Suprapubic skin (tissue), 4 donors: ENCODE data around the gene NTMT1. TPM values are rescaled to one million over a fixed set of nuclear protein-coding genes. Genes with fewer than 3 reads are reported as not detected.

Experiments
- DNase-seq, 2 donors: peaks; one replicate each; pipeline ENCODE4 v3.0.0-alpha.2; 2019; ENCODE audit warnings: low spot score in 2 of 2
- H3K27ac ChIP-seq: fragments of 200-600 bp; sonication (generic); one replicate; pipeline ENCODE4 v1.5.1; 2019
- H3K27me3 ChIP-seq: fragments of 200-600 bp; sonication (generic); one replicate; pipeline ENCODE4 v1.5.1; 2019
- H3K36me3 ChIP-seq: fragments of 200-600 bp; sonication (generic); one replicate; pipeline ENCODE4 v1.5.1; 2019
- H3K4me1 ChIP-seq: fragments of 200-600 bp; sonication (generic); one replicate; pipeline ENCODE4 v1.5.1; 2019
- H3K4me3 ChIP-seq: fragments of 200-600 bp; sonication (generic); one replicate; pipeline ENCODE4 v1.5.1; 2019; ENCODE audit warnings: mild to moderate bottlenecking
- H3K9me3 ChIP-seq: fragments of 200-600 bp; sonication (generic); one replicate; pipeline ENCODE4 v1.5.1; 2019
- CTCF ChIP-seq, 2 donors: fragments of 200-600 bp in 1 of 2; fragments of 450-650 bp in 1 of 2; sonication (generic) in 1 of 2; IDR thresholded peaks; one replicate each; pipeline ENCODE4 v1.5.1; 2016 to 2019; ENCODE audit warnings: antibody characterized with exemption in 2 of 2, mild to moderate bottlenecking in 1 of 2, moderate library complexity in 1 of 2
- EP300 ChIP-seq: sonication (generic); formaldehyde crosslinking; IDR thresholded peaks from one replicate; pipeline ENCODE4 v1.6.1; 2017; ENCODE audit warnings: antibody characterized with exemption
- POLR2A ChIP-seq, 2 donors: fragments of 450-650 bp; IDR thresholded peaks; one replicate each; pipeline ENCODE4 v1.6.1; 2017; ENCODE audit warnings: antibody characterized with exemption in 2 of 2, mild to moderate bottlenecking in 2 of 2, moderate library complexity in 2 of 2
- POLR2AphosphoS5 ChIP-seq, 3 donors: sonication (generic); formaldehyde crosslinking; IDR thresholded peaks; one replicate each; pipeline ENCODE4 v1.6.1; 2017; ENCODE audit warnings: antibody characterized with exemption in 3 of 3
- WGBS: methylation state at CpG from one replicate; pipeline ENCODE4 v1.1.5; 2018; 5-methylcytosine and 5-hydroxymethylcytosine counted together
- total RNA-seq, 4 donors: library from RNA; depleted of rRNA; stranded (reverse); fragments of >200 nt; gene quantifications; one replicate each; pipeline ENCODE4 v1.1.0, GENCODE V29; 2016

NTMT1 gene
- total RNA-seq, 4 donors from 2014 or later, result 19.4 to 25.0 (median 20.8) TPM

GRCh38 chr9:129624168-129624759, 1.7 kb upstream of the NTMT1 start:
- no peak overlapping the region for H3K27ac ChIP-seq
- TF ChIP-seq CTCF (IDR thresholded peaks at IDR 0.05) (peak; percentile 37 to 66), POLR2A (IDR thresholded peaks at IDR 0.05) (no peak)
- no peaks in the 10 kb centered on the region for H3K9me3 ChIP-seq
- H3K4me1 ChIP-seq, result peaks cover 58% of the 10 kb centered on the region
- 32% methylated on average over 12 of the region's 12 CpGs for WGBS
- DNase-seq, result peak in 1 of 2 donors; percentile 76
- no peak overlapping the region for H3K4me3 ChIP-seq
- no peaks in the 10 kb centered on the region for H3K36me3 ChIP-seq
- H3K27me3 ChIP-seq, result peaks cover 7% of the 10 kb centered on the region

- WGBS, result 26% methylated on average over 9 of the region's 9 CpGs
- no peaks in the 10 kb centered on the region for H3K9me3 ChIP-seq
- peak overlapping the region; percentile 82 for H3K4me3 ChIP-seq
- H3K36me3 ChIP-seq, result no peaks in the 10 kb centered on the region
- H3K27me3 ChIP-seq, result no peaks in the 10 kb centered on the region
- H3K27ac ChIP-seq, result no peak overlapping the region
- peaks cover 59% of the 10 kb centered on the region for H3K4me1 ChIP-seq
- no peak for TF ChIP-seq EP300
- no peak for TF ChIP-seq CTCF (IDR thresholded peaks at IDR 0.05)
- TF ChIP-seq POLR2AphosphoS5 (IDR thresholded peaks at IDR 0.05), result no peak
- no peak for DNase-seq
Measured at GRCh38 chr9:129624947-129625346, 1.0 kb upstream of the NTMT1 start.

- 2% methylated on average over 9 of the region's 20 CpGs for WGBS
- Histone ChIP-seq H3K36me3 (no peaks in the 10 kb centered on the region), H3K9me3 (no peaks in the 10 kb centered on the region), H3K4me3 (peak overlapping the region; percentile 82), H3K27me3 (no peaks in the 10 kb centered on the region), H3K27ac (peak overlapping the region; percentile 84), H3K4me1 (peaks cover 65% of the 10 kb centered on the region)
- DNase-seq, result peak in 1 of 2 donors; percentile 67
- TF ChIP-seq POLR2AphosphoS5 (IDR thresholded peaks at IDR 0.05) (no peak), EP300 (no peak), CTCF (IDR thresholded peaks at IDR 0.05) (no peak), POLR2A (IDR thresholded peaks at IDR 0.05) (no peak)
Measured at GRCh38 chr9:129626625-129627284, 792 bp downstream of the NTMT1 start.

GRCh38 chr9:129627556-129628440, 1.8 kb downstream of the NTMT1 start:
- no peaks in the 10 kb centered on the region for H3K9me3 ChIP-seq
- no peaks in the 10 kb centered on the region for H3K27me3 ChIP-seq
- H3K4me3 ChIP-seq, result peak overlapping the region; percentile 82
- 46% methylated on average over 12 of the region's 12 CpGs for WGBS
- peaks cover 73% of the 10 kb centered on the region for H3K4me1 ChIP-seq
- H3K27ac ChIP-seq, result no peak overlapping the region
- H3K36me3 ChIP-seq, result peaks cover 3% of the 10 kb centered on the region
- no peak for TF ChIP-seq EP300
- TF ChIP-seq POLR2A (IDR thresholded peaks at IDR 0.05), result no peak
- no peak for TF ChIP-seq POLR2AphosphoS5 (IDR thresholded peaks at IDR 0.05)
- TF ChIP-seq CTCF (IDR thresholded peaks at IDR 0.05), result no peak
- no peak for DNase-seq

GRCh38 chr9:129628709-129629108, 2.7 kb downstream of the NTMT1 start:
- no peaks in the 10 kb centered on the region for H3K9me3 ChIP-seq
- peaks cover 12% of the 10 kb centered on the region for H3K36me3 ChIP-seq
- 72% methylated on average over 6 of the region's 6 CpGs for WGBS
- TF ChIP-seq EP300 (no peak), CTCF (IDR thresholded peaks at IDR 0.05) (no peak), POLR2A (IDR thresholded peaks at IDR 0.05) (no peak), POLR2AphosphoS5 (IDR thresholded peaks at IDR 0.05) (no peak)
- no peak overlapping the region for H3K4me3 ChIP-seq
- no peak overlapping the region for H3K27ac ChIP-seq
- H3K4me1 ChIP-seq, result peaks cover 75% of the 10 kb centered on the region
- no peaks in the 10 kb centered on the region for H3K27me3 ChIP-seq
- DNase-seq, result no peak
